ENCODE data around the gene CALN1. TPM values are rescaled to one million over a fixed set of nuclear protein-coding genes. Genes with fewer than 3 reads are reported as not detected.

The CALN1 gene
- total RNA-seq, 2 donors from 2014 or later: 4.3 to 6.9 TPM

GRCh38 chr7:72403458-72404076 lies 8.6 kb downstream of the CALN1 start:
- Histone ChIP-seq H3K4me1 (ENCODE audit: control insufficient read depth, insufficient read depth, low read length) (no peaks in the 10 kb centered on the region), H3K27me3 (ENCODE audit: control insufficient read depth, insufficient read depth, low read length, poor library complexity, severe bottlenecking) (no peaks in the 10 kb centered on the region), H3K36me3 (ENCODE audit: control insufficient read depth, insufficient read depth, low read length) (no peaks in the 10 kb centered on the region), H3K9ac (ENCODE audit: extremely low read depth, low read length, poor library complexity, severe bottlenecking) (no peak overlapping the region), H3K4me3 (ENCODE audit: low read length) (no peak overlapping the region), H3K9me3 (ENCODE audit: control insufficient read depth, low read length) (no peaks in the 10 kb centered on the region), H3K27ac (ENCODE audit: low read depth, low read length) (no peak overlapping the region)
- no peak for DNase-seq
- H3K27ac Mint-ChIP-seq: no peak overlapping the region
- WGBS, 2 experiments (ENCODE audit: insufficient coverage in 1 of 2, insufficient read length in 1 of 2): 93 to 98% methylated on average over 8 to 9 of the region's 9 CpGs
- no peak overlapping the region for H3K4me3 Mint-ChIP-seq
- H3K4me1 Mint-ChIP-seq: no peaks in the 10 kb centered on the region
- TF ChIP-seq, protein P1, sequence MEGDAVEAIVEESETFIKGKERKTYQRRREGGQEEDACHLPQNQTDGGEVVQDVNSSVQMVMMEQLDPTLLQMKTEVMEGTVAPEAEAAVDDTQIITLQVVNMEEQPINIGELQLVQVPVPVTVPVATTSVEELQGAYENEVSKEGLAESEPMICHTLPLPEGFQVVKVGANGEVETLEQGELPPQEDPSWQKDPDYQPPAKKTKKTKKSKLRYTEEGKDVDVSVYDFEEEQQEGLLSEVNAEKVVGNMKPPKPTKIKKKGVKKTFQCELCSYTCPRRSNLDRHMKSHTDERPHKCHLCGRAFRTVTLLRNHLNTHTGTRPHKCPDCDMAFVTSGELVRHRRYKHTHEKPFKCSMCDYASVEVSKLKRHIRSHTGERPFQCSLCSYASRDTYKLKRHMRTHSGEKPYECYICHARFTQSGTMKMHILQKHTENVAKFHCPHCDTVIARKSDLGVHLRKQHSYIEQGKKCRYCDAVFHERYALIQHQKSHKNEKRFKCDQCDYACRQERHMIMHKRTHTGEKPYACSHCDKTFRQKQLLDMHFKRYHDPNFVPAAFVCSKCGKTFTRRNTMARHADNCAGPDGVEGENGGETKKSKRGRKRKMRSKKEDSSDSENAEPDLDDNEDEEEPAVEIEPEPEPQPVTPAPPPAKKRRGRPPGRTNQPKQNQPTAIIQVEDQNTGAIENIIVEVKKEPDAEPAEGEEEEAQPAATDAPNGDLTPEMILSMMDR (conservative IDR thresholded peaks at IDR 0.05): no peak
- no peaks in the 10 kb centered on the region for H3K36me3 Mint-ChIP-seq (ENCODE audit: low read depth)
- H3K27me3 Mint-ChIP-seq (ENCODE audit: insufficient read depth): peaks cover 13% of the 10 kb centered on the region
- H3K9me3 Mint-ChIP-seq: no peaks in the 10 kb centered on the region

- Histone ChIP-seq H3K9ac (ENCODE audit: extremely low read depth, low read length, poor library complexity, severe bottlenecking) (no peak overlapping the region), H3K27me3 (ENCODE audit: control insufficient read depth, insufficient read depth, low read length, poor library complexity, severe bottlenecking) (no peaks in the 10 kb centered on the region), H3K27ac (ENCODE audit: low read depth, low read length) (no peak overlapping the region), H3K9me3 (ENCODE audit: control insufficient read depth, low read length) (no peaks in the 10 kb centered on the region), H3K36me3 (ENCODE audit: control insufficient read depth, insufficient read depth, low read length) (no peaks in the 10 kb centered on the region), H3K4me3 (ENCODE audit: low read length) (no peak overlapping the region), H3K4me1 (ENCODE audit: control insufficient read depth, insufficient read depth, low read length) (no peaks in the 10 kb centered on the region)
- WGBS, 2 experiments (ENCODE audit: insufficient coverage in 1 of 2, insufficient read length in 1 of 2): 75% methylated on average over 1 of the region's 1 CpG; no CpG with 5 or more reads in 1 of the 2 experiments
- TF ChIP-seq, protein P1 (conservative IDR thresholded peaks at IDR 0.05): no peak
- H3K36me3 Mint-ChIP-seq (ENCODE audit: low read depth): no peaks in the 10 kb centered on the region
- peaks cover 5% of the 10 kb centered on the region for H3K9me3 Mint-ChIP-seq
- H3K27me3 Mint-ChIP-seq (ENCODE audit: insufficient read depth): peaks cover 10% of the 10 kb centered on the region
- no peak for DNase-seq
- no peak overlapping the region for H3K27ac Mint-ChIP-seq
- no peaks in the 10 kb centered on the region for H3K4me1 Mint-ChIP-seq
- H3K4me3 Mint-ChIP-seq: no peak overlapping the region
Observed at GRCh38 chr7:72394016-72394415, 18.1 kb downstream of the CALN1 start.

DNA sequence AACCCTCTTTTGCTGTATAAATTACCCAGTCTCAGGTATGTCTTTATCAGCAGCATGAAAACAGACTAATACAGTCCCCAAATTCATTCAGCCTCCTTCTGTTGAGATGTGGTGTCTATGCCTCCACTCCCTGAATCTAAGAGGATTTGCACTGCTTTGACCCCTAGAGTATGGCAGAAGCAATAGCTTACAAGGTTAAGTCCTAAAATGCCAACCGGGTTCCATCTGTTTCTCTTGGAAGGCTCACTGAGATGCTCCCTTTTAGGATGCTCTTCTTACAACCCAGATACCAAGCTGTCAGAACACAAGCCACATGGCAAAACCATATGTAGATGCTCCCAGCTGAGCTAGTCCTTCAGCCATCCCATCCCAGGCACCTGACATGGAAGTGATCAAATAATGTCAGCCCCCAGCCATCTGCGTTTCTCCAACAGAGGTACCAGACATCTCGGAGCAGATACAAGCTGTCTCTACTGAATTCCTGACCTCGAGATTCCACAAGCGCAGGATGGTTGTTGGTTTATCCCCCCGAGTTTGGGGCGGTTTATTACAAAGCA lies 20.2 kb downstream of the CALN1 start:
- no peak overlapping the region for H3K4me3 Mint-ChIP-seq
- no peak overlapping the region for H3K9ac ChIP-seq (ENCODE audit: extremely low read depth, low read length, poor library complexity, severe bottlenecking)

More for the DNA sequence above, 20.2 kb downstream of the CALN1 start:
- Histone ChIP-seq H3K4me1 (ENCODE audit: control insufficient read depth, insufficient read depth, low read length) (no peaks in the 10 kb centered on the region), H3K9me3 (ENCODE audit: control insufficient read depth, low read length) (no peaks in the 10 kb centered on the region), H3K27ac (ENCODE audit: low read depth, low read length) (no peak overlapping the region), H3K36me3 (ENCODE audit: control insufficient read depth, insufficient read depth, low read length) (no peaks in the 10 kb centered on the region), H3K27me3 (ENCODE audit: control insufficient read depth, insufficient read depth, low read length, poor library complexity, severe bottlenecking) (no peaks in the 10 kb centered on the region), H3K4me3 (ENCODE audit: low read length) (no peak overlapping the region)
- H3K9me3 Mint-ChIP-seq: peaks cover 5% of the 10 kb centered on the region
- no peak overlapping the region for H3K27ac Mint-ChIP-seq
- no peaks in the 10 kb centered on the region for H3K36me3 Mint-ChIP-seq (ENCODE audit: low read depth)
- TF ChIP-seq, protein P1 (conservative IDR thresholded peaks at IDR 0.05): no peak
- no peaks in the 10 kb centered on the region for H3K4me1 Mint-ChIP-seq
- no peak for DNase-seq
- 94 to 96% methylated on average over 6 to 7 of the region's 7 CpGs for WGBS, 2 experiments (ENCODE audit: insufficient coverage in 1 of 2, insufficient read length in 1 of 2)
- peaks cover under 1% of the 10 kb centered on the region for H3K27me3 Mint-ChIP-seq (ENCODE audit: insufficient read depth)

Measured in endodermal cell (in vitro differentiated cells).